Fibroblast of skin of left biceps (primary cell): ENCODE data around the gene LCOR.

Source experiments
- DNase-seq, 2 experiments: peaks; one replicate each; pipeline ENCODE4 v3.0.0-alpha.2; 2013; ENCODE audit warnings: low read depth in 2 of 2

The LCOR gene

DNA sequence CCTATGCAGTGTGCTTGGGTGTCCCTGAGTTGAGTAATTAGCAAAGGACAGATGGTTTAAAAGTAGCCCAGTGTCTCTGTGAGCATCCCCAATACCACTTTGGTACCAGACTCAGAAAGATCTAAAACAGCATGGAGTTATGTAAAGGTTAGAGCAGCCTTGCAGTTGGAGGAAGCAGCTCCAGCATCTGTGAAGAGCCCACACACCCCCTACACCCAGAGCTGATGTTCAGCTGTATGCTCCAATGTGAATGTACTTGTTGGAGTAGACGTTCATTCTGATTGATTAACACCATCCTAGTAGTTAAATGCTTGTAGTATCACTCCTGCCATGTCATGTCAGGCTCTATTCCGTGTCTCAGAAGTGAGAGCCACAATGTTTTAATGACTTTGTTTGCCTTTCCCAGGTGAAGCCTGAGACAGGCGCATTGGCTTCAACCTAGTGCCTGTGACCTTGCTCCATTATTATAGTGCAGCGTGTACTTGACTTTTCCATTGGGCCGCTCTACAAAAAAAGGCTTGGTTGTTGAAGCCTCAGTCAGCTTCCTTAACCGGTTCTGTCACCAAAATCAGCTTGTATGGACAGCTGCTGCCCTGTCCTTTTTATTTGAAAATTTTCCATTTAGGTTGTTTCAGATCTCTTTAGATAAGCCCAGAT, 154.2 kb downstream of the LCOR start:
- no peak for DNase-seq

DNA sequence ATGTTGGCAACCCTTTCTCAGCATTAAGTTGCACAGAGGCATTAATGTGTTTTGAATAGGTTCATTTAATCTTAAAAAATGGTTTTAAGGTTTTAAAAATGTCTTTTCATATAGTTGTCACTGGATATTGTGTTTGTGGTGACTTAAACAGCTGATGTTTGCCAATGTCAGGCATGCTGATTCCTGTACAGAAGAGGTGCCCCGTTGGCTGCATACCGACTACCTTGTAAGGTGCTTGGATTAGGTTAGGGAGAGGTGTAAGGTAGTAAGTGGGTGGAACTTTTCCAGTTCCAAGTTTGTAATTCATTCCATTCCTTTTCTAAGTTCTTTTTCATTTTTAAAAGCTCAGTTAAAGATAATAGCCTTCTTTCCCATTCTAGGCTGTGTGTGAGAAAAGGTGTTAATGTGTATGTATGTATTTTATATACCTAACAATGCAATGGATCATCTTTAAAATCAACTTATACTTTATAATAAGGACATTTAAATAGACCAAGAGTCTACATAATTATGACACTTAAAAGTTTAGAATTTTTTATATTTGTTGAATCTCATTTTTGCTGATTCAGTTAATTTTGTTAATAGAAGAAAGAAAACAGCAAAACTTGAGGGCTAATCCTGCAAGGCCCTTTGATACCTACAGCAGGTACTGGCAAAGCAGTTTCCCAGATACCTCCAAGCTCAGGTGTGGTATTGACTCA, 155.2 kb downstream of the LCOR start:
- no peak for DNase-seq

DNA sequence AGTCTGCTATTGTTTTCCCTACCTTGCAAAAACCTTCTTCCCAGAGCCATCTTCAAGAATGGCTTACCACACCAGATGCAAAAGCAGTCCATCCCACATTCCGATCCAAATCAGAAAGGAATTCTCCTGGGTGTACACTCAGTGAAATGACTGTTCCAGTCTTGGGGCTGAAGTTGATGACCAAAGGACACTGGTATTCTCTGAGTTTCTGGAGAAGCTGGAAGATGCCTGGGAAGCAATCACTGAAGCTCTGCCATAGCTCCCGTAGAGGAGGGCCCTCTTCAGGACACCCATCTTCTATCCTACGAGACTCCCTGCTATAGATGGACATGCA, 155.7 kb downstream of the LCOR start:
- DNase-seq, result no peak

DNA sequence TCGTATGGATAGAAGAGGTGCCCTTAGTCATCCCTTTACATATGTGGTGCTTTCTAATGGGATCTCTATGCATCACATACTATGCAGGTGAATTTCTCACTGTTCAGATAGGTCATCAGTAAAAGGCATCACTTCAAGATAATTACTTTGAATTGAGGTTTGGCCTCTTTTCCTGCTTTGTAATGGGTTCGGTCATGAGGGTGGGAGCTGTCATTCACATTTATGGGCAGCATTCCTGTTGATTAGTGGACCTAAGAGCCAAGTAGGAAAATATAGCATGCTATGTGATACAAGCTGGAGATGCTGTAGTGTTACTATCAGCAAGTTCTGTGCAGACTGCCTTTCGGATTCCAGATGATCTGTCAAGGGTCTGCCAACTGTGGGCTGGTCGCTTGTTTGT, 156.3 kb downstream of the LCOR start:
- DNase-seq, result no peak

DNA sequence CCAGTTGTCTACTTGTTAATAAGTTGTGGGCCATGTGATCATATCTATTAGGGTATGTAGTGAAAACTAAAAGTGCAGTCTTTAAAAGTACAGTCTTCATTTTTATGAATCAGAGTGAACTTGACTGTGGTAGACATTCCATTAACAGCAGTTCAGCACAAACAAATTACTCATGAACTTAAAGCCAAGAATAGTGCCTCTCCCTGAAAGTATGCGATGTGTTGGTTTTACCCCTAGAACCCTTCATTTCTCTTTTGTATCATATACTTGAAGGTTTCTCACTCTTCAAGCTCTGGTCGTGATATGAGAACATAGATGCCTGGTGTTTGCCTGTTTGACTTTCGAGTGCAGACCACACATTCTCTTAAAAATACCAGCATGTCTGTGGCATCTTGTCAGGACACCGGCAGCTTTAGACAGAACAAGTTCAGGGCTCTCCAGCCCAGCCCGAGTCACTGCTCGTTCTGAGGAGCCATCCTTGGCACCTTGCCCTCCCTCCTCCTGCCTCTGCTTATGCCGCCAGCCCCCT, 159.3 kb downstream of the LCOR start:
- DNase-seq, result peak in 1 of 2 experiments; percentile 37

DNA sequence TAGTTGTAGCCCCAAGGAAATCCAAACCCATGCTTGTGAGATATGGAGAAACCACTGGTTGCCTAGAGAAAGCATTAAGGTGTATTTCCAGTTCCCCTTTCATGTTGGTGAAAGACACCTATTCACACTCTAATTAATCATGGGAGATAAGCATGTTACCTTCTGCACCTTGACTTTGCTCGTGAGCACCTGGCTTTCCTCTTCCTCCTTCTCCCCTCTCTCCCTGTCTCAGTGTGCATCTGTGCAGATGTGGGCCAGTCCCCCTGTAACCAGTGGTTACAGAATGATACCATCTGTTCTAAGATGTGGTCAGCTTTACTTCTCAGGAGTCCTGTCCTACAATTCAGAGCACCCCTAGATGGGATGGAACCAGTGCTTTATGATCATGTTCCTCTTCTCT, 160.6 kb downstream of the LCOR start:
- no peak for DNase-seq

DNA sequence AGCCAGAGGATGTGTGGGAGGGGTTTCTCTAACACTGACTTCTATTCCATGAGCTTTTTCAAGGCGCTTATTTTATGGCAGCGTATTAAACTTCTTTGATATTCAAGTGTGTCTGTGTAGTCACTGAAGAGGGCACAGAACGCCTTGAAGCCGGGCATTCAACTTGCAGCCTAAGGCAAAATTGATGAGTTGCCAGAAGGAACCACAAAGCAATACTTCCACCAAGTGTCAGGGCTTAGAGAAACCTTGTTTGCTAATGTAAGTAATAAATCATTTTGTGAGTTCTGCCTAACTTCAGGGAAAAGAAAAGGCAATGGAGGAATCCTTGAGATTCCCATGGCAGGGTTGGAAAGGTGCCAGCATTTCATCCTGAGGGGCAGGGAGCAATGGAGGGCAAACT, 163.8 kb downstream of the LCOR start:
- DNase-seq, result no peak

DNA sequence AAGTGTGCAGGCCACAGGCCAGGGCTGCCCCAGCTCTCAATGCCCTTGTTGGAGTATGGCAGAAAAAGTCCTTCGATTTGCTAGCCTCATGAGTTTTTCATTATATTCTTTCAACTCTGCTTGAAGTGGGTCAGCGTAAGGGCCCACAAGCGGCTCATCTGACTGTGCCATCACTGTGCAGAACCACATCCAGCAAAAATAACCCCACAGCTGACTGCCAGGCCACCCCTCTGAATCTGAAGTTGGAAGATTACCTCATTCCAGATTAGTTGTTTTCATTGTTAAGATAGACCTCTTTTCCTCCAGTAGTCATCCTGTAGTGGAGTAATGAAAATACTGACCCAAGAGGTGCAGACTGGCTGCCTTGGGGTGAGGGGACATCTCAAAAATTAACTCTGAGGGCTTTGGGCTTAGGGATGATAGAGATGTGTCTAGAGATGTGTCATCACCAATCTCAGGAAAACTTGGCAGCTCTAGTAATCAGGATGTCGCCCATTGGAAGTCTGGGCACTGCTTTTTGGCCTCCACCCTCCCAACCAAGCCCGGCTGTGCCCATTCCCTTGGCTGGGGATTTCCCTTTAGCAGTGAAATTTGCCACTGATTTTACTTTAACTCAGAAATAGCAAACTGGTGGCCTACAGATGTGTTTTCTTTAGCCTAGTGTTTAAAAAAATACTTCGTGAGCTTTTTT, 164.3 kb downstream of the LCOR start:
- no peak for DNase-seq

DNA sequence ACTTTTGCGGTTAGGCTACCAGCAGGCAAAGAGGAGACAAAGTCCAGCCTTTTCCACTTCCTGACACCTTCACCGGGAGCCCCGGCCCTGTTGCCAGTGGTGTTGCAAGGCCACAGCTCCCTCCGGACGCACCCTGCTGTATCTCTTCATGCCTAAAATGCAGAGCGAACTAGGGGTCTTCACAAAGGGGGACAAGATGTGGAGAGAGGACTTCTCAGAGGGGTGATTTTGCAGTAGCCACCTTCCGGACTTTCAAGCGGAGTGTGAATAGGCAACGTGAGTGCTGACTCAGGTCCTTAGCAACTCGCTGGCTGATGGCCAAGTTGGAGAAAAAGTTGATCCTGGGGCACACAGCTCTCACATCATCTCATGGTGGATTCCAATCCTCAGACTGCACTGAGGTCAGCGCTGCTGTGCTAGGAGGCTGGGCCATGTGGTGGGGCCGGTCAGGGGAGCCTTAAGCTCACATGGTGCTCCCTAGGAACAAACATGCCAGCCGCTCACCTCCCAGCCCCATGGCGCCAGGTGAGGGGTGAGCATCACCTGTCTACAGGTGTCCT, 166.3 kb downstream of the LCOR start:
- peak in 1 of 2 experiments; percentile 19 for DNase-seq

DNA sequence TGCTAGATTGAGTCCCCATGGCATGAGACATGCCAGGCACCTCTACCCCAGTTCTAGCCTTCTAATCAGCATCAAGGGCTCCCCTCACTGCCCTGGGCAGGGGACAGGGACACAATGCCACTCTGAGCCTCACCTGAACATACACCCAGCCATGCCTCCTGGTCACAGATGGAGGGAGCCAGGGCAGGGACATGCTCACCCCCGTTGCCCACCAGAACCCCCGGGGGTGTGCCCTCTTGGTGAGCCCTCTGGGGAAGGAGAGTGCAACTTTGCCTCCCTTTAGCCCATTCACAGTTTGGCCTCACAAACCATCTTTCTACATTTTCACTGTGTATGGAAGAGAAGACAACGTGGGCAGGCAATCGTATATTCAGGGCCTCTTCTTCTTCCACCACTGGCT, 167.2 kb downstream of the LCOR start:
- DNase-seq, result no peak

DNA sequence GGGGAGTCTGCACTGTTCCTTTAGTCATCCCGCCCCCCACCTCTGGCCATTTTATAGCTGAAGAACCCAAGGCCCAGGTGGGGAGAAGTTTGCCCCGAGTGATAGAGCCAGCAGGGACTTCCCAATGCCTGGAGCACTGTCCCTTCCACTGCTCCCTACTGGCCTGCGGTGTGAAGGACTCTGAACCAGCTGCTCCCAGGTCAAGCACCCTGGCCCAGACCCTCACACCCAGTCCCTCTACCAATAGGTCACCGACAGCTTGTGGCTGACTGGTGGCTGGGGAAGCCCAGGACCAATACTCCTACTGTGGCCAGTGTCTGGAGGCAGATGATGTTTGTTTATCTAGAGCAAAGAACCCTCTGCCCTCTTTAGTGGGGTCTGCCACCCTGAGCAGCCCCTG, 167.9 kb downstream of the LCOR start:
- DNase-seq, result no peak

DNA sequence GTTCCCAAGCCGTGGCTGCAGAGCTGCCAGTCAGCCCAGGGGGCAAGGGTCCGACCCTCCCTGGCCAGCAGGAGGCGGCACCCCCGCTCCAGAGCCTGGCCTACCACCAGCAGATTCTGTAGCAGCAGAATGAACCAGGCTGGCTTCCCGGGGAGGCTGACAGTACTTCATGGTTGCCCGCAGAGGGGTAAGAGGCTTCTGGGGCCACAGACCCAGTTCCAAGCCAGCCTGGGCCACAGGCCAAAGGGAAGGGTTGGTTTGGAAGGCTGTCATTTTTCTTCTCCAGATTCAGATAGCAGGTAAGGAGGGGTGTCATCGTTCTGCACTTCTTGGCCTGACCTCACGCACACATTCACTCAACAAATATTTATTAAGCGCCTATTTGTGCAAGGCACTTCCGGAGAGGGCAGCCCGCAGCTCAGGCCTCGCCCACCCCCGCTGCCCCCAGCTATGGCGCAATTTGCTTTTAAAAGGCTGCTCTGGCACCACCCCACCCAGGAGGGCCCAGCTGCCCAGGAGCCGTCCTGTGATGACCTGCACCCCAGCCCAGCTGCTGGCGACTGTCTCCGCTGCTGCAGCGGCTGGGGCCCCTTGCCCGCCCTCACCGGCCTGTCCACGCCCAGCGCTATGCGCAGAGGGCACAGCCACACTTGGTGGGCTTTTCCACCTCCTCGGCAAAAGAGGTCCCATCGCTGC, 168.5 kb downstream of the LCOR start:
- no peak for DNase-seq

DNA sequence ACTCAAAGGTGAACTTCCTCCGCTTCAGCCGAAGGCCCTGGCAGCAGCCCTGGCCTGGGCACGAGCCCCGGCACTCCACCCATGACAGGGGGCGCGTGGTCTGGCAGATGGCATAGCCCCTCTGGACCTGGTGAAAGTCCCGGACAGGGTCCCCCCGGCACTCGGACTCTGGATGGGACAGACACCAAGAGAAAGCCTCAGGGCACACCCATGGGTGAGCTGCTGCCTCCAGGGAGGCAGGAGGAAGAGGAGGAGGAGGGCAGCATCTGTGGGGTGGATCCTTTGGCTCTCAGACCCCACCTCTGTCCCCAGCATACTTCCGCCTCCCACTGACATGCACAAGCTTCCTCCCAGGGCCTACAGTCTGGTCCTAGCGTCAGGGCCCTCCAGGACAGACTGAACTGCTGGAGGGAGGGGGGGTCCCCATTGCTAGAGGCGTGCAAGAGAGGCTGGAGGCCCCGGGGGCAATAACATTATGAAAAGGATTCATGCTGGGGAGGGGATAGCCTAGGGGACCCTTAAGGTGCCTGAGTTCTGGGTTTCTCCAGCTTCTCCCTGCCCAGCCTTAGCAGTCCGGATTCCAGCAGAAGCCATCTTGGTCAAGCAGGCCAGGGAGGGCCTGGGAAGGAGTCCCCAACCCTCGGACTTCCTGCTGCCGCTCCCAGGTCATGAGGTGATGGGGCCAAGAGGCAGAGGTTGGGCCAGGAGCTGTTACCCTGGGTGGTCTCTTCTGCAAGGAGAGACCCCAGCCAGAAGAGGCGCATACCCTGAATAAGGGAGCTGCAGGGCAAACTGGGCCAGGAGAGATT, 169.3 kb downstream of the LCOR start:
- DNase-seq, result no peak

DNA sequence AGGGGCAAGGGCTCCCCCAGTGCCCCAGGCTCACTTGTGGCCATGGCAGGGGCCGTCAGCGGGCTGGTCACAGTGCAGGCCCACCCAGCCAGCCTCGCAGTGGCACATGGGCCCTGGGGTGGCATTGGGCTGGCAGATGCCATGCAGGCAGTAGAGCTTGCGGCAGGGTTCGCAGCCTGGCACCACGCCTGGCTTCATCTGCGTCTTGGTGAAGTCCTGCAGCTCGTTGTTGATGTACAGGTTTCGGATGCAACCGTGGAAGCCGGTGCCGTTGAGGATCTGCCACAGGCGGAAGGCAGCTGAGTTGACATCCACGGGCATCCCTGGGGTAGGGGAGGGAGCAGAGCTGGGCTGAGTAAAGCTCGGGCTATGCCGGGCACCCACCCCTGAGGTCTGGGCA, 170.6 kb downstream of the LCOR start:
- DNase-seq, result no peak

DNA sequence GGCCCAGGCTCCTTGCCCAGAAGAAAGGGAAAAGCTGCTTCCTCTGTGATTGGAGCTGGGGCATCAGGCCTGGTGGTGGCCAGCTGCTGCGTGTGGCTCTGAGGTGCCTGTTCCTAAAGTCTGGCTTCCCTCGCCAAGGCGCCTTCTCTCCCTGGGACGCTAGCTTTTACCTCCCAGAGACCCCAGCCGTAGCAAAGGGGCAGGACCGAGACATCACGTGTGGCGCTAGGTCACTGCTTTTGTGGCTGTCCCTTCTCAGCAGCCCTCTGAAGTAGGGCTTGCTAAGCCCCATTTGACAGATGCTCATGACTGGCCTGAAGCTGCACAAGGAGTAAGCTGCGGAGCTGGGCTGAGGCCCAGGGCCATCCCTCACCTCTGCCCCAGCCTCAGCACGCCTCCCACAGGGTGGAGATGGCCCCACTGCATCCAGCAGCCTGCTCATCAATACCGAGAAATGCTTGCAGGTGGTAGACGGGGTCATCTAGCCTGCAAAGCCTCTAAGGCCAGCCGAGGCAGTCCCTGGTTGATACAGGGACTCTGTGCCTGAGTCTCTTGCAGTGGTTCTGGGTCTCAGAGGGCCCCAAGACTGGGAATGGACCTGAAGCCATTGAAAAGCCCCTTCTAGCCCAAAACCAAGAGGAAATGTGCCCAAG, 171.2 kb downstream of the LCOR start:
- no peak for DNase-seq

DNA sequence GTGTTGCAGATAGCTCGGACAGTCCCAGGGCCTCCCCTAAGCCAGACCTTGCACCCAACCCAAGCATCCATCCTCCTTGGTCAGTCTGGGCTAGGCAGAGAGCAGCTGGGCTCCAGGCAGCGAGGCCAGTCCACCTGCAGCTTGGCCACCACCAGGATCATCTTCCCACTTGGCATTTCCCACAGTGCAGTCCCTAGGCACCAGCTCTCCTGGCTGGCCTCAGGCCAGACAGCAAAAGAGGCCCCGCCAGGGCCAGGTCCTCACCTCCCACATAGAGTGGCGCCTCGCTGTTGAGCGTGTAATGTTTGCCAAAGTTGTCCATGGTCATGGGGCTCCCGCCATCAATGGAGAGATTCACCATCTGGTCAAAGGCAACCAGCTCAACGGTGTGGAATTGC, 171.7 kb downstream of the LCOR start:
- no peak for DNase-seq

DNA sequence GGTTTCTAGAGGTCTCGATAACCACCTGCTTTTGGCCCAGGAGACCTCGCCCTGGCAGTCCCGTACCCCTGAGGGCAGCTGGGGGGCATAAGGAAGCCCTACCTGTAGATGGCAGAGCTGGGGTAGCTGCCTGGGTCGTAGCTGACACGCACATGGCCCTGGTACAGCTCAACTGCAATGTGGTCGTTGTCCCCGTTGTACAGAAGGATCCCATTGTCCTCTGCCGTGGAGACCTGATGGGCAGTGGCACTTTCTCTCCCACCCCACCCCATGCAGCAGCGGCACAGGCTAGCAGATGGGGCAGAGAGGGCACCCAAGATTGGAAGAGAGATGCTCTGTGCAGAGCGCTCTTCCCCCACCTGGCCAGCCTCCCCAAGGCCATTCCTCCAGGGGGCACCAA, 172.5 kb downstream of the LCOR start:
- no peak for DNase-seq

DNA sequence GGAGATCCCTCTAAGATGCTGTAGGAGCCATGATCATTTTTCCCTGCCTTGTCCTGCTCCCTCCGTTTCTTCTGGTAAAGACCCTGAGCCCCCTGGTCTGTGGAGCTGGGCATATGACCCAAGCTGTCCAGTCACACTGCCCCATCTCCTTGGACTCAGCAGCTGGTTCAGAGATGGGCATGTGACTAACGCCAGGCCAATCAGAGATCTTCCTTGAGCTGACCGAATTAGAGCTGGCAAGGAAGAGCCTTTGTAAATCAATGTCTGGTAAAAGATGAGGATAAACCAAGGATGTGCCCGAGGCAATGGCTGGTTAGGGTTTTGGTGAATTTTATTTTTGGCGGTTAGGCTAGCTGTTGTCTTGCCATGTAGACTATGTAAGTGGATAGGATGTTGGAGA, 173.3 kb downstream of the LCOR start:
- no peak for DNase-seq

DNA sequence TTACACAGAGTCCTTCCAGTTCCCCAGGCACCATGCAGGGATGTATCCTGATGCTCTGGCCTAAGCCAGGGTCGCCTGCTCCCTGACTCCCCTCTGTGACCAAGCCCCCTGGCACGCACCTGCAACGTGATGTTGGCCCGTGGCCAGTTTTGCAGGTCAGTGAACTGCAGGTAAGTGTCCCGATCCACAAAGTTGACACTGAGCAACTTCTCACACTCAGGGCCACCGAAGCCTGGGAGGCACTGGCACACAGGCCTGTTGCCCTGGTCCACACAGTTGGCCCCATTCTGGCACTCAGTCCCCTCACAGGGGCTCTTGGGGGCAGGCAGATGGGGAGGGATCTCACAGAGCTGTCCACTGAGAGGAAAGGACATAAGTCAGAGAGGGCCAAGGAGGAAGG, 174.3 kb downstream of the LCOR start:
- no peak for DNase-seq

DNA sequence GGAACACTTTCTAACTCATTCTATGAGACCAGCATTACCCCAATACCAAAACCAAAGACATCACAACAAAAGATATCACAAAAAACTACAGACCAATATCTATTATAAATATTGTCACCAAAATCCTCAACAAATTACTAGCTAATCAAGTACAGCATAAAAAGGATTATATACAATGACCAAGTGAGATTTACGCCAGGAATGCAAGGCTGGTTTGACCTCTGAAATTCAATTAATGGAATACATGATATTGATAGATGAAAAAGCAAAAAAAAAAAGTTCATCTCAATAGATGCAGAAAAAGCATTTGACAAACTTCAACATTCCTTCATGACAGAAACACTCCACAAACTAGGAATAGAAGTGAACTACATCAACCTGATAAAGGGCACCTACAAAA, 175.3 kb downstream of the LCOR start:
- DNase-seq, result no peak

DNA sequence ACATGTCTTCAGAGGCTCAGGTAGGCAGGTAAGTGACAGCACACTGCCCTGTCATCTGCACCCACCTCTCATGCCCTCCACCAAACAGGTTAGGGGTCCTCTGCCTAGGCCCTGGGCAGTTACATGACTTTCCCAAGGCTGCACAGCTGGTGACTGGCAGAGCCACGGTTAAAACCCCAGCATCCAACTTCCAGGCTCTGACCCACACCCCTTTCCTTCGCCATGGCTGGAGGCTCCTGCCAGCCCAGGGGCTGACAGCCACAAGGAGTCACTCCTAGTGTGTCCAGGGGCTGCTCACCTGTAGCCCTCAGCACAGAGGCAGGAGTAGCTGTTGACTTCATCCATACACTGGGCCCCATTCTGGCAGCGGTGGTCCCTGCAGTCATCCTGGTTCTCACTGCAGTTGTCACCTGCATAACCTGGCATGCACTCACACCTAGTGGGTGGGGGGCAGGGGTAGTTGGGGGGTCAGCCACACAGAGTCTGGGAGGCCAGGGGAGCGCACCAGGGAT, 178.7 kb downstream of the LCOR start:
- no peak for DNase-seq
